Kidney epithelial cell (primary cell): ENCODE data around the gene REN. TPM values are rescaled to one million over a fixed set of nuclear protein-coding genes. Genes with fewer than 3 reads are reported as not detected.

Source experiments
- DNase-seq: peaks from one replicate; pipeline ENCODE4 v3.0.0-alpha.2; 2010; ENCODE audit warnings: low read depth
- H3K27me3 ChIP-seq: 2 replicates; pipeline ENCODE4 v1.6.0; 2011; ENCODE audit warnings: low read length; ENCODE audit not compliant: control insufficient read depth, insufficient read depth
- H3K36me3 ChIP-seq: 2 replicates; pipeline ENCODE4 v1.5.1; 2011; ENCODE audit warnings: low read length; ENCODE audit not compliant: control insufficient read depth, insufficient read depth
- H3K4me3 ChIP-seq: 2 replicates; pipeline ENCODE4 v1.5.1; 2011; ENCODE audit warnings: low read depth, mild to moderate bottlenecking, control low read depth, low read length
- CTCF ChIP-seq: IDR thresholded peaks from 2 replicates; pipeline ENCODE4 v1.5.1; 2011; ENCODE audit warnings: mild to moderate bottlenecking, moderate library complexity, low read length, control low read depth, inconsistent platforms; ENCODE audit not compliant: insufficient read depth, poor library complexity, severe bottlenecking
- total RNA-seq: library from RNA; depleted of rRNA; stranded (reverse); fragments of >200 nt; gene quantifications from 2 replicates; pipeline ENCODE4 v1.2.3, GENCODE V29; 2015

REN gene
- total RNA-seq, 1 donor from 2014 or later = 5.2 TPM

GRCh38 chr1:204157962-204158361, 8.2 kb downstream of the REN start:
- Histone ChIP-seq H3K27me3 (no peaks in the 10 kb centered on the region), H3K36me3 (no peaks in the 10 kb centered on the region), H3K4me3 (no peak overlapping the region)
- no peak for DNase-seq
- TF ChIP-seq CTCF = no peak

GRCh38 chr1:204155881-204156280, 10.3 kb downstream of the REN start:
- H3K4me3 ChIP-seq = no peak overlapping the region
- H3K27me3 ChIP-seq = peaks cover 2% of the 10 kb centered on the region
- no peaks in the 10 kb centered on the region for H3K36me3 ChIP-seq
- no peak for TF ChIP-seq CTCF
- DNase-seq = no peak

DNA sequence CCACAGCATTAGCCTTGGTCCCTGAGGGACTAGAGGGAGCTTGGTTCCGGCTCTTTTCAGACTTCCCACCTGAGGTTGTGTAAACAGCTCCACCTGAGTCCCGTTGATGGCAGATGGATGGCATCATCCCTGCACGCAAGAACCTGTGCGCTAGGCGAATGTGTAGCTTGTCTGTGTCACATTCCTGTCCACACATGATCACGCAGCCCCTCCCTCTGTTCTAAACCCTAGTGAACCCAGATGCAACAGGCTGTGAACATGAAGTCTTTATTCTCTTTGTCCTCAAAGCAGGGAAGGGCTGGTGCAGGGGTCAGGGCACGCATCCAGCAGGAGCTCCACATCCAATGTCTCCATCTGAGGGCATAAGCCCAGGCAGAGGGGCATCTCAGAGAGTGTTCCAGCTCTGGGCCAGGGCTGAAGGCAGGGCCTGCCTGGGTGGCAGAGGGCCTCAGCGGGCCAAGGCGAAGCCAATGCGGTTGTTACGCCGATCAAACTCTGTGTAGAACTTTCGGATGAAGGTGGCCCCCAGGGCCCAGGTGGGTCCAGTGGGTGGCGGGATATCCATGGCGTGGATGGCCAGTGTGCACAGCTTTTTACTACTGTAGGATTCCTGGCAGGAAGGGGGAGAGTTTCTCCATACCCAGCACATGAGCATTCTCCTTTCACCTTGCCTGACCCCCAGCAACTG, 11.4 kb downstream of the REN start:
- no peak for TF ChIP-seq CTCF
- peaks cover 2% of the 10 kb centered on the region for H3K27me3 ChIP-seq
- DNase-seq = no peak
- no peak overlapping the region for H3K4me3 ChIP-seq
- no peaks in the 10 kb centered on the region for H3K36me3 ChIP-seq

GRCh38 chr1:204153667-204154066, 12.5 kb downstream of the REN start:
- DNase-seq = no peak
- Histone ChIP-seq H3K36me3 (no peaks in the 10 kb centered on the region), H3K4me3 (no peak overlapping the region), H3K27me3 (peaks cover 2% of the 10 kb centered on the region)
- no peak for TF ChIP-seq CTCF

DNA sequence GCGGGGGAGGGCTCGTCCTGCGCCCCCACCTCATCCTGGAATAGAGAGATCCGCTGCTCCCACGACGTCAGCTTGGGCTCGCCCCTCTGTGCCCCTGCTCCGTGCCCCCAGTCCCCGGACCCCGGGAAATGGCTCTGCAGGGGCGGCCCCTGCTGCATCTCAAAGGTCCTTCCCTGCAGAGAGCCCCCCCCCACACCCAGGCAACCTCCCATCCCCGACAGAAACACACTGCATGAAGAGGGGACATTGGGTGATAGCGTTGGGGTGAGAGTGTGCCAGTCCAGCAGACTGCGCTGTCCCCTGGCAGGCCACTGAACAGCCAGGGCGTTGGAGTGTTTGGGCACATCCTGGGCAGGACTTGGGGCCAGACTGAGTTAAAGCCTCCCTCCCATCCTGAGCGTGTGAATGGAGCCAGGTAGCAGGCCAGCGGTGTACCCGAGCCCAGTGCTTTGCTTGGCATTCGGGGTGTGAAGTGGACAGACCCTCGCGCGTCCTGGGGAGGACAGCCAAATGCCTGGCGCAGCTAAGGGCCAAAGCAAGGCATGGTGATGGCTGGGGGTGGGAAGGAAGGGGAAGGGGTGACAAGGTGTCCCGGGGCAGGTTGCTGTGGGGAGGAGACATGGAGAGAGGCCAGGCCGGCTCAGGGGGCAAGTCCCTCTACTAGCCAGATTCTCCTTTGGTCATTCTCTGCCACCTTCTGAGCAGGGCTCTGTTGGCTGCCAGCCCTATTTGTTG, 13.7 kb downstream of the REN start:
- Histone ChIP-seq H3K4me3 (peak overlapping the region; percentile 59), H3K27me3 (peaks cover 2% of the 10 kb centered on the region), H3K36me3 (no peaks in the 10 kb centered on the region)
- TF ChIP-seq CTCF = no peak
- no peak for DNase-seq
